Bronchial epithelial cell (primary cell): ENCODE data around the gene C2CD2. TPM values are rescaled to one million over a fixed set of nuclear protein-coding genes. Genes with fewer than 3 reads are reported as not detected.

ENCODE experiments used
- DNase-seq: peaks from one replicate; pipeline ENCODE4 v3.0.0-alpha.2; 2010; ENCODE audit warnings: low read depth
- FAIRE-seq: peaks from 2 replicates; lab custom pipeline; 2011; peaks lifted over from hg19 to GRCh38; lab: Jason Lieb, UNC
- H3K27me3 ChIP-seq: 2 replicates; pipeline ENCODE4 v1.5.1; 2011; ENCODE audit warnings: low read length; ENCODE audit not compliant: control insufficient read depth, insufficient read depth
- H3K36me3 ChIP-seq: 2 replicates; pipeline ENCODE4 v1.5.1; 2011; ENCODE audit warnings: low read length; ENCODE audit not compliant: control insufficient read depth, insufficient read depth
- H3K4me3 ChIP-seq: 2 replicates; pipeline ENCODE4 v1.5.1; 2011; ENCODE audit warnings: mild to moderate bottlenecking, low read depth, low read length, control low read depth
- total RNA-seq: library from RNA; depleted of rRNA; stranded (reverse); fragments of >200 nt; gene quantifications from 2 replicates; pipeline ENCODE4 v1.2.1, GENCODE V29; 2014
- TF ChIP-seq, protein P1 (sequence below): IDR thresholded peaks from 2 replicates; pipeline ENCODE4 v1.5.1; 2011; ENCODE audit warnings: mild to moderate bottlenecking, moderate library complexity, low read length, control low read depth, inconsistent platforms; ENCODE audit not compliant: insufficient read depth, severe bottlenecking

C2CD2 gene
- total RNA-seq, 1 donor from 2014 or later: 6.6 TPM

DNA sequence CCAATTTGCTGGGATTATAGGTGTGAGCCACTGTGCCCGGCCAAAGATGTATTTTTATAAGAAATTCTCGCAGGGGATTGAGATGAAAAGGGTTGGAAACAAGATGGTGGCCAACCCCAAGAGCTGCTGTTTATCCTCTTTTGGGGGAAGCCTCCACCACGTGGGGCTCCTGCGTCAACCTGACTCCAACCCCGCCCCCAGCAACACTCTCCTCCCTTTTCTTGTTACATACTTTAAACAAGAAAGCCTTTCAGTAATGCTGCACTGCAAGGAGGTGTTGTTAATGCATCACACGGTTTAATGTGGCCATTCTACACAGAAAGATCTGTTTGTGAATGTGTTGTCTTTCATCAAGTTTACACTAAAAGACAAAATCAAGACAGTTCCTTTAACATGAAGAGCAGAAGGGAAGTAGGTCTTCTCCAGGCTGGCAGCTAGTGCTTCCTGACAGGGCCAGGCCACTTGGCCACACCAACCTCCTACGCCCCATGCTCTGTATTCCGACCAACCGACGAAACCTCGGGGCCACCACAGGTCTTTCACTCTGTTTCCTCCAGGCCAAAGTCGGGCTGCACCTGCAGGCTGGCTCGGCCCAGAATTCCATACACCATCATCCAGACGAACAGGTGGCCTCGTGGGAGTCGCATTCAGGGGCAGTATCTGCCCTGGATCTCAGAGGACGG is 25.9 kb downstream of the C2CD2 start:
- Histone ChIP-seq H3K27me3 (no peaks in the 10 kb centered on the region), H3K36me3 (no peaks in the 10 kb centered on the region), H3K4me3 (no peak overlapping the region)
- FAIRE-seq (no peak), DNase-seq (no peak)
- TF ChIP-seq, protein P1, sequence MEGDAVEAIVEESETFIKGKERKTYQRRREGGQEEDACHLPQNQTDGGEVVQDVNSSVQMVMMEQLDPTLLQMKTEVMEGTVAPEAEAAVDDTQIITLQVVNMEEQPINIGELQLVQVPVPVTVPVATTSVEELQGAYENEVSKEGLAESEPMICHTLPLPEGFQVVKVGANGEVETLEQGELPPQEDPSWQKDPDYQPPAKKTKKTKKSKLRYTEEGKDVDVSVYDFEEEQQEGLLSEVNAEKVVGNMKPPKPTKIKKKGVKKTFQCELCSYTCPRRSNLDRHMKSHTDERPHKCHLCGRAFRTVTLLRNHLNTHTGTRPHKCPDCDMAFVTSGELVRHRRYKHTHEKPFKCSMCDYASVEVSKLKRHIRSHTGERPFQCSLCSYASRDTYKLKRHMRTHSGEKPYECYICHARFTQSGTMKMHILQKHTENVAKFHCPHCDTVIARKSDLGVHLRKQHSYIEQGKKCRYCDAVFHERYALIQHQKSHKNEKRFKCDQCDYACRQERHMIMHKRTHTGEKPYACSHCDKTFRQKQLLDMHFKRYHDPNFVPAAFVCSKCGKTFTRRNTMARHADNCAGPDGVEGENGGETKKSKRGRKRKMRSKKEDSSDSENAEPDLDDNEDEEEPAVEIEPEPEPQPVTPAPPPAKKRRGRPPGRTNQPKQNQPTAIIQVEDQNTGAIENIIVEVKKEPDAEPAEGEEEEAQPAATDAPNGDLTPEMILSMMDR: no peak

- no peak for FAIRE-seq
- Histone ChIP-seq H3K27me3 (no peaks in the 10 kb centered on the region), H3K36me3 (no peaks in the 10 kb centered on the region), H3K4me3 (no peak overlapping the region)
- TF ChIP-seq, protein P1: no peak
- DNase-seq: no peak
Observed at GRCh38 chr21:41926807-41927171, 27.0 kb downstream of the C2CD2 start.

DNA sequence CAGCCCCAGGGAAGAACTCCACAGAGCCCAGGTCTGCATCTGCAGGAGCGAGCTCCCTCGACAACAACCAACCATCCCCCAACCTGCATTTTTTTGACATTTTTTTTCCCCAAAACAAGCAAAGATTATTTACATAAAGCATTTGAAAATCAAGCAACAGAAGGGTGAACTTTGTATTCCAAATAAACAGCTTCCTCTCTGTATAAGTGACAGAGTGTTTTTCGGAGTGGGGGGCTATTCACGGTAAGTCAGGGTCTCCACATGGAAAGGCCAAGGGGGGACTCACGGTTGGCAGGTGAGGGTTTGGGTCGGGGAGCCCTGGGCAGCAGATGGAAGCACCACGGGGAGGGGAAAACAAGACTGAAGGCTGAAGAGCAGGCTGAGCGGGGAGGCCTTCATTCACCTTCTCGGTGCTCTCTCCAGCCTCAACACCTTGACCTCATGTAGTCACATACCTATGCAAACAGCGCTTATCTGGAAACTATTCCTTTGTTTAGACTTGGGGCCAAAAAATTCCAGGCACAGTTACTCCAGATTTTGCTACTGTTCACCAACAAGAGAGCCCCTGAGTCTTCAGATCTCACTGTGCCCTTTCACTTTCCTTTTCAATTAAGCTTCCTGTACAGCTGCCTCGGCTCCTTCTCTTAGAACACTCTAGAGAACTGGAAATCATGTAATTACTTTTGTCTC is 27.6 kb downstream of the C2CD2 start:
- Histone ChIP-seq H3K4me3 (peak overlapping the region; percentile 33), H3K36me3 (no peaks in the 10 kb centered on the region), H3K27me3 (no peaks in the 10 kb centered on the region)
- DNase-seq (peak; percentile 47), FAIRE-seq (no peak)
- TF ChIP-seq, protein P1: no peak

DNA sequence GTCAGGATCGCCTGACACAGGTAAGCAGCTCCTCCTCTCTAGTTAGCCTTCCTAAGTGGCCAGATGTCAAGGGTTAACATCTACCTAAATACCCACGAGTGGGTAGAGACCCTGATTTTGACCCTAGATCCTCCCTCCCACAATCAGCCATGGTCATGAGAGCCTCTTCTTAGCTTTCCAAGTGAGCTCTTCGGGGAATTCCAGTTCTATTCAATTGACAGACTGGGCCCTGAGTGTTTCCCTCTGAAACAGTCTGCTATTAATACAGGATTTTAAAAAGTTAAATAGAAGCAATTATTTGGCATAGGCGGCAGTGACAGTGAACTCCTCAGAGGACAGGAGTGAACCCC is 28.1 kb downstream of the C2CD2 start:
- FAIRE-seq: no peak
- no peak for DNase-seq
- TF ChIP-seq, protein P1: no peak
- H3K36me3 ChIP-seq: no peaks in the 10 kb centered on the region
- H3K4me3 ChIP-seq: no peak overlapping the region
- H3K27me3 ChIP-seq: no peaks in the 10 kb centered on the region

DNA sequence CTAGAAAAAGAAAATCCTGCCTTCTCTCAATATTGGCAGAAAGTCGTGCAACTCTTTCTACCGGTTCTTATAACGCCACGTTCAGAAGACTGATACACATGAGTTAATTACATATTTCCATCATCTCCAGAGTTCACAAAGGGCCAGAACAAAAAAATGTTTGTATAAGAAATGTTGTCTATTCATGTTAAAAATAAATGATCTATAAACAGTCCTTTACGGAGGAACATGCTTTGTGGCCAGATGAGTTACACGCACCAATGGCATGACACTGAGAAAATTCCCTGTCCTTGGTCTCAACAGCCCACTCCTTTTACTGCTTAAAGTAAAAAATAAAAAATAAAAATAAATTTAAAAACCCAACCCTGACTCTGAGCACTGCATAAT is 29.5 kb downstream of the C2CD2 start:
- FAIRE-seq: no peak
- no peak overlapping the region for H3K4me3 ChIP-seq

More for the DNA sequence above, 29.5 kb downstream of the C2CD2 start:
- DNase-seq: no peak
- no peaks in the 10 kb centered on the region for H3K36me3 ChIP-seq
- TF ChIP-seq, protein P1: no peak
- H3K27me3 ChIP-seq: no peaks in the 10 kb centered on the region
